HG03139 (cell line): ENCODE measurements around the gene PTPRD.

Experiments used
- ATAC-seq: cut with Tn5 transposase; IDR thresholded peaks from one replicate; pipeline ENCODE4 v1.9.1; 2021; ENCODE audit not compliant: unreplicated experiment

PTPRD gene

DNA sequence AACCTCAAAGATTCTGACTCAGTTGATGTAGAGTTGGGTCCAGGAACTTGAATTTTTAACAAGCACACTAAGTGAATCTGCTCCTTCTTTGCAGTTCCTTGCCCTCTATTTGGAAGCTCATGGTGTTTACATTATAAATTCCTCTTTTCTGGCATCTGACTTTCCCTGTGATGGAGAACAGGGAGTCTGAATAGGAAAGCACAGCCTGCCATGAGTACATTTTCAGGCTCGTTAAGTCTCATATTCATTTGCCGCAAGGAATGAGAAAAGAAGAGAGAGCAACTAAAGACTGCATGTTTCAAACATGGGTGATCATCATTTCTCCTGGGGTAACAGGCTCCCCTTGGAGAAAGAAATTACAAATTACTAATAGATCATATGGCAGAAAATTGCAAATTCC lies 2345.2 kb downstream of the PTPRD start:
- ATAC-seq, result no peak

GRCh38 chr9:8266861-8267260 lies 2345.9 kb downstream of the PTPRD start:
- no peak for ATAC-seq

DNA sequence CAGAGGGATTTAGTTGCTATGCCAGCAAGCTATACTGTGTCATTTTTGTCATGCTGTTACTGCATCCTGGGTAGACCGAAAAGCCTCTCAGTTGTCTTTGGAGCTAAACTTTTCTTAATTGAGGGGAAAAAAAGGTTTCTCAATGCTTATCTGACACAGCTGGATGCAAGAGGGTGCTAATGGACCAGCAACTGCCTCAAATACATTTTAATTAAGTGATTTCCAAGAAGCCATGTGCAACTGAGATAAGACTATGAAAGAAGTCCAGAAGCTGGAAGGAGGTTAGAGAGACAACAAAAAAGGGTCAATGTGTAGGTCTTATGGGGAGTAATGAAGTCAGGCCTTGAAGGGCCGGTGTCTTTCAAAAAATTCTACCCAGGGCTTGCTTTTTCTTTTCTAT lies 2347.5 kb downstream of the PTPRD start:
- ATAC-seq, result no peak
